Neuron (in vitro differentiated cells): ENCODE measurements around the gene TOB1.
"Not testable (repeated sequence)": the region's sequence is repeated elsewhere in the genome, so short reads cannot be mapped to it uniquely, and the experiment has no call there.

Source experiments
- H2AFZ ChIP-seq: one replicate; pipeline ENCODE4 v1.6.1; 2013; ENCODE audit warnings: low read depth, mild to moderate bottlenecking, inconsistent platforms, low read length, moderate library complexity
- H3K27me3 ChIP-seq: one replicate; pipeline ENCODE4 v1.6.1; 2013; ENCODE audit warnings: low read length; ENCODE audit not compliant: insufficient read depth
- H3K36me3 ChIP-seq: one replicate; pipeline ENCODE4 v1.6.1; 2013; ENCODE audit warnings: low read length; ENCODE audit not compliant: insufficient read depth
- H3K4me1 ChIP-seq: one replicate; pipeline ENCODE4 v1.6.1; 2013; ENCODE audit warnings: low read length; ENCODE audit not compliant: insufficient read depth
- H3K4me3 ChIP-seq: 2 replicates; pipeline ENCODE4 v1.5.1; 2013; ENCODE audit warnings: mild to moderate bottlenecking, low read length, moderate library complexity
- H3K9me3 ChIP-seq: one replicate; pipeline ENCODE4 v1.6.1; 2013; ENCODE audit warnings: low read length

The TOB1 gene

DNA sequence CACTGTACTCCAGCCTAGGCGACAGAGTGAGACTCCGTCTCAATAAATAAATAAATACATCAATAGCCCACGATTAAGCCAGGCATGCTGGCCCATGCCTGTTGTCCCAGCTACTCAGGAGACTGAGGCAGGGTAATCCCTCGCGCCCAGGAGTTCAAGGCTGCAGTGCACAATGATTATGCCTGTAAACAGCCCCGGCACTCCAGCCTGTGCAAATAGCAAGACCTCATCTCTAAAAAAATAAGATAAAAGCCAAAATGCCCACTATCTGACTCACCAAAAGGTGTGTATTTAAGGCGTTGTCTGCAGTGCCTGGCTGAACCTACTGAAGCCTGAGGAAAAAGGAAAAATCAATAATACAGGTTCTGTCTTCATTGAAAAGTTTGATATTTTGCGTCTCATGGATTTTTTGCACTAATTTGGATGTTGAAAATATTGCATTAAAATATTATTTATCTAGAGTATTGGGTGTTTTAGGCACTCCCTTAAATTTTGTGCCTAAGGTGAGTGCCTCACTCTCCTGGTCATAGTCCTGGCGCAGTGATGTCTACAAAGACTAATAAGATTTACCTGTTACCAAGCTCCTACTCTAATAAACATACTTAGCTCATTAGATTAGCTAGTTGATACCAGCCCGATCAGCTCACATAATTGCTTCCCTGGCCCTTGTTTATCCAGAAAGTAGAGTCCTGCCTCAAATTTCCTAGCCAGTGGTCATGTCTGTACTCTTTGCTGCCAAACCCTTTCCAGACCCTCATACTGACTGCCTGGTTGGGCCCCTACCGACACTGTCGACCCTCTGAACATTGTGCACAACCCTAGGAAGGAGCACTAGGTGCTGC, 24.7 kb upstream of the TOB1 start:
- H3K9me3 ChIP-seq: no peaks in the 10 kb centered on the region
- H2AFZ ChIP-seq: no peak overlapping the region
- H3K36me3 ChIP-seq: no peaks in the 10 kb centered on the region
- no peak overlapping the region for H3K4me3 ChIP-seq
- H3K4me1 ChIP-seq: peaks cover 36% of the 10 kb centered on the region
- no peaks in the 10 kb centered on the region for H3K27me3 ChIP-seq

GRCh38 chr17:50889528-50890118, 23.5 kb upstream of the TOB1 start:
- no peak overlapping the region for H3K4me3 ChIP-seq
- H3K9me3 ChIP-seq: no peaks in the 10 kb centered on the region
- H3K27me3 ChIP-seq: no peaks in the 10 kb centered on the region
- H3K36me3 ChIP-seq: no peaks in the 10 kb centered on the region
- H2AFZ ChIP-seq: no peak overlapping the region
- peaks cover 36% of the 10 kb centered on the region for H3K4me1 ChIP-seq

DNA sequence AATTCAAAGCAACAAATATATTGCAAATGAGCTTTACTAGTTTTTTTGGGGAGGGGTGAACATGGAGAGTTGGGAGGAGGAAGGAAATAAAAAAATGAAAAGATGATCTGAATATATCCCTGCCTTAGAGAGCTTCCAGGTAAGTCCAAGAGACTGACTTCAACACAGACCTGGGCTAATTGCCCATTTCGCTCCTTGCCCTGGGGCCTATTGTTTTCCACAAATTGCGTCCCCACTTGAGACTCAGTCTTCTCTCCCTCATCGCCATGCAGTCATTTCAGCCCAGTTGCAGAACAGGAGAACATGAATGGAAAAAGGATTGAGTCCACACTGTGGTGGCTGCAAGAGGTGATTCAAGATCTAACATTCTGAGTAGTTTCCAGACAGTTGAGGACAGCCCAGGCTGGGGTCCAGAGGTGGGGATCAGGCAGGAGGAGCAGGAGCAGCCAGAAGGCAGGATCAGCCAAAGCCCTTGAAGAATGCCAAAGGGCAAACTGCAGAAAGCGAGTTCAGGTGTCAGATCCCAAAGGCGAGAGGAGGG, 21.6 kb upstream of the TOB1 start:
- Histone ChIP-seq H3K36me3 (no peaks in the 10 kb centered on the region), H3K27me3 (no peaks in the 10 kb centered on the region), H2AFZ (no peak overlapping the region), H3K9me3 (no peaks in the 10 kb centered on the region), H3K4me3 (no peak overlapping the region), H3K4me1 (peaks cover 24% of the 10 kb centered on the region)

DNA sequence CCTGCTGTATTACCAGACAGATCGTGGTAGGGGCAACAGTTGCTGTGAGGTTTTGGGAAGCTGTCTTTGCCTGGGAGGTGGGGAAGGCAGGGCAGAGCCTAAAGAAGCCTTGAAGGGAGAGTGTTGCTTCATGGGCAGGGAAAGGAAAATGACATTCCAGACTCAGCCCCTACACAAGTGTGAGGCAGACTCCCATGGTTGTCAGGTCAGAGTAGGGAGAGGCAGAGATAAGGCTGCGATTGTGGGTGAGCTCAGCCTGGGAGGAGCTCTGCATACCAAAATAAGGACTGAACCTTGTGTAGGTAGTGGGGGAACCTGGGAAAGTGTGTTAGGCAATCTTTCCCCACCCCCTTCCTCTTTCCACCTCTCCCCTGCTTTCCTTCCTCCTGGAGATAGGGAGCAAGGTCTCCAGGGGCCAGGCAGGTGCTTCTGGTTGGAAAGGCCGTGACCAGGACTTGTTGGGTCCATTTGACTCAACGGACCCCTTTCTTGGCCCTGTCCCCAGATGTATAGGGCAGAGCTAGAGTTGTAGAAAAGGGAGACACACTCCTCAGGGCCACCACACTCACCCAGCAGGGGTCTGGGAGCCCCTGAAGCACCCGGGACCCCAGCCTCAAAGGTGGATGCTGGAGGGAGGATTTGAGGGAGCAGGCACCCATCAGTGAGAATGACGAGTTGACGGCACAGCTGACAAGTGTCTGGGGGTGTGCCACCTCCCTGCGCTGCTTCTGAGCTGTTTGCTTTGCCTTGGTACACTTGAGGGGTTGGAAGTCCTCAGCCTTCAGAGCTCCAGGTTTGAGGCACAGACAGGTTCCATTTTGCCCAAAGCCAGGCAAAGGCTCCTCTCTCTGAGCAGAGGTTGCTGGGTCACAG, 18.5 kb upstream of the TOB1 start:
- Histone ChIP-seq H2AFZ (no peak overlapping the region), H3K9me3 (peaks cover 3% of the 10 kb centered on the region), H3K36me3 (no peaks in the 10 kb centered on the region), H3K4me1 (peaks cover 17% of the 10 kb centered on the region), H3K27me3 (no peaks in the 10 kb centered on the region), H3K4me3 (no peak overlapping the region)

DNA sequence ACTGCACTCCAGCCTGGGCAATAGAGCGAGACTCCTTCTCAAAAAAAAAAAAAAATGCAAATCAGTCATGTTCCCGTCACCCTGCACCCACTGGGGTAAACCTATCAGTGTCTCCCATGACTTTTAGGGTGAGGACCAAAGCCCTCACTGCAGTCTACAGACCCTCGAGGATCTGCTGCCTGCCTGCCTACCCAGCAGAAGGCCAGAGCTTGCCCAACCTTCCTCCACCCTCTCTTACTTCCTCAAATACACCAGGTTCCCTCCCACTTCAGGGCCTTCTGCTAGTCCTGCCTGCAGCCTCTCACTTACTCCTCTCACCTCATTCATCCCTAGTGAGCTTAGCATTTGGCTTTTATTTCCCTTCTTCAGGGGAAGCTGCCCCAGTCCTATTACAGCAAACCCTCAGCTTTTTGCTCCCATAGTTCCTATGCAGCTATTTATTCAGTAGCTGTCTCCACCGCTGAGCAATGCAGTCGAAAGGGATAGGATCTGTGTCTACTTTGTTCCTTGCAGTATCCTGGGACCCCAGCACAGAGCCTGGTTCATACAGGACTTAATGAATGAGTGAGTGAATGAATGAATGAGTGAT, 17.8 kb upstream of the TOB1 start:
- H3K4me3 ChIP-seq: no peak overlapping the region
- peaks cover 13% of the 10 kb centered on the region for H3K4me1 ChIP-seq
- no peaks in the 10 kb centered on the region for H3K36me3 ChIP-seq
- H2AFZ ChIP-seq: no peak overlapping the region
- H3K9me3 ChIP-seq: peaks cover 3% of the 10 kb centered on the region
- H3K27me3 ChIP-seq: no peaks in the 10 kb centered on the region

GRCh38 chr17:50882851-50883250, 16.7 kb upstream of the TOB1 start:
- no peaks in the 10 kb centered on the region for H3K27me3 ChIP-seq
- peaks cover 3% of the 10 kb centered on the region for H3K9me3 ChIP-seq
- H3K36me3 ChIP-seq: no peaks in the 10 kb centered on the region
- H3K4me3 ChIP-seq: no peak overlapping the region
- no peak overlapping the region for H2AFZ ChIP-seq
- peaks cover 10% of the 10 kb centered on the region for H3K4me1 ChIP-seq

DNA sequence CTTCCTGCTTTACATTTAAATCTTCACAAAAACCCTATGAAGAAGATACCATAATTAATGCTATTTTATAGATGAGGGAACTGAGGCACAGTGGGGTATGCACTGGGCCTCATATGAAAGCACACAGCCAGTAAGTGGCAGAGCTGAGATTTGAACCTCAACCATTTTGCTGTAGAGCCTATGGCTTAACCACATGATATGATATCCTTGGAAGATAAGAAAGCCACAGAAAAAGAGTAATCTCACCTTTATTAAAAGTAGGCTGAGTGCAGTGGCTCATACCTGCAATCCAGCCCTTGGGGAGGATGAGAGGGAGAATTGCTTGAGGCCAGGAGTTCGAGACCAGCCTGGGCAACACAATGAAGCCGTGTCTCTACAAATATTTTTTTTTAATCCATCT, 15.0 kb upstream of the TOB1 start:
- Histone ChIP-seq H3K4me3 (no peak overlapping the region), H3K9me3 (peaks cover 3% of the 10 kb centered on the region), H3K36me3 (no peaks in the 10 kb centered on the region), H3K4me1 (no peaks in the 10 kb centered on the region), H3K27me3 (no peaks in the 10 kb centered on the region), H2AFZ (no peak overlapping the region)

DNA sequence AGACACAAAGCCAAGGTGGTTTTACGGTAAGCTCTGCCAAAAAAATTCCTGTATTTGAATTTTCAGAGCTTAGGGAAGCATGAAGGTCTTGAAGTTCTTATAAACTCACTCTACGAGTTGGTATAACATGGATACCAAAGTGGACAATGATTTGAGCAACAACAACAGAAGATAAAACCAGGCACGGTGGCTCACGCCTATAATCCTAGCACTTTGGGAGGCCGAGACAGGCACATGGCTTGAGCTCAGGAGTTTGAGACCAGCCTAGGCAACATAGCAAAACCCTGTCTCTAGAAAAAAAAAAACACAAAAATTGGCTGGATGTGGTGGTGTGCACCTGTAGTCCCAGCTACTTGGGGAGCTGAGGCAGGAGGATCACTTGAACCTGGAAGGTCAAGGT, 12.9 kb upstream of the TOB1 start:
- no peaks in the 10 kb centered on the region for H3K36me3 ChIP-seq
- no peak overlapping the region for H2AFZ ChIP-seq
- H3K4me3 ChIP-seq: no peak overlapping the region
- no peaks in the 10 kb centered on the region for H3K4me1 ChIP-seq
- H3K27me3 ChIP-seq: no peaks in the 10 kb centered on the region
- peaks cover 3% of the 10 kb centered on the region for H3K9me3 ChIP-seq

- Histone ChIP-seq H3K4me1 (no peaks in the 10 kb centered on the region), H3K36me3 (no peaks in the 10 kb centered on the region), H2AFZ (no peak overlapping the region), H3K27me3 (no peaks in the 10 kb centered on the region), H3K4me3 (no peak overlapping the region), H3K9me3 (peaks cover 3% of the 10 kb centered on the region)
Measured at GRCh38 chr17:50877838-50878237, 11.7 kb upstream of the TOB1 start.

- not testable (repeated sequence) for H2AFZ ChIP-seq, H3K4me3 ChIP-seq, H3K36me3 ChIP-seq, H3K9me3 ChIP-seq, H3K27me3 ChIP-seq, H3K4me1 ChIP-seq
Measured at GRCh38 chr17:50877042-50877441, 10.9 kb upstream of the TOB1 start.

GRCh38 chr17:50875074-50875473, 8.9 kb upstream of the TOB1 start:
- H3K4me1 ChIP-seq: no peaks in the 10 kb centered on the region
- peaks cover 1% of the 10 kb centered on the region for H3K9me3 ChIP-seq
- no peak overlapping the region for H3K4me3 ChIP-seq
- H3K27me3 ChIP-seq: no peaks in the 10 kb centered on the region
- no peaks in the 10 kb centered on the region for H3K36me3 ChIP-seq
- H2AFZ ChIP-seq: no peak overlapping the region

DNA sequence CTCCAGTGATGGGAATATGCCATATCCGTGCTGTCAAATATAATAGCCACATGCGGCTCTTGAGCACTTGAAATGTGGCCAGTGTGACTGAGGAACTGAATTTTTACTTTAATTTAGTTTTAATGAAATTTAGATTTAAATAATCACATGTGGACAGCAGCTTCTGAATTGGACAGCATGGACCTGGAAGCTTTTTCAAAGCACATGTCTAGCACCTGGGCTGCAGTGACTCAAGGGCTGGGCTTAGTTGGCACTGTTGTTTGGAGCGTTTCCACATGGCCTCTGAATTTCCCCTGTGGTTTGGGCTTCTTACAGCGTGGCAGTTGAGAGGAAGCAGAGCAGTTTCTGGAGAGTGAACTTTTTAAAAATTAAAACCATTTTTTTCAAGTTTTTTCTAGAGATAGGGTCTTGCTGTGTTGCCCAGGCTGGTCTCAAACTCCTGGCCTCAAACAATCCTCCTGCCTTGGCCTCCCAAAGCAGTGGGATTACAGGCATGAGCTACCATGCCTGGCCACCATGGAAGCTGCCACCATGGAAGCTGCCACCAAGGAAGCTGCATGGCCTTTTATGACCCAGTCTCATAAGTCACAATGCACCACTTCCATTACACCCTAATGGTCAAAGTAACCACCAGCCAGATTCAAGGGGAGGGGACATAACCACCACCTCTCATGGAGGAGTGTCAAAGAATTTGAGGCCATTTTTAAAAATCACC, 6.7 kb upstream of the TOB1 start:
- Histone ChIP-seq H3K4me1 (peaks cover 6% of the 10 kb centered on the region), H3K27me3 (no peaks in the 10 kb centered on the region), H2AFZ (no peak overlapping the region), H3K4me3 (no peak overlapping the region), H3K9me3 (no peaks in the 10 kb centered on the region), H3K36me3 (no peaks in the 10 kb centered on the region)
